Lung (tissue), 12 donors: ENCODE measurements around the gene BBS1. TPM values are rescaled to one million over a fixed set of nuclear protein-coding genes. Genes with fewer than 3 reads are reported as not detected.

Experiments used
- ATAC-seq: fragments of 200-7000 bp; cut with Tn5 transposase; one replicate; pipeline ENCODE4 v1.9.1; 2020; ENCODE audit warnings: moderate number of reproducible peaks; ENCODE audit not compliant: insufficient read depth, low FRiP score
- DNase-seq, 3 donors: peaks; one replicate each; pipeline ENCODE4 v3.0.0-alpha.2; 2013 to 2017
- H3K27ac ChIP-seq, 2 donors: one replicate each; pipeline ENCODE4 v1.5.1; 2013; ENCODE audit warnings: mild to moderate bottlenecking in 2 of 2, moderate library complexity in 2 of 2, control low read depth in 1 of 2, inconsistent platforms in 1 of 2, low read depth in 1 of 2, low read length in 1 of 2
- H3K27me3 ChIP-seq, 3 donors: one replicate each; pipeline ENCODE4 v1.5.1; 2013; ENCODE audit warnings: low read length in 2 of 3; ENCODE audit not compliant: control insufficient read depth in 3 of 3, insufficient read depth in 3 of 3
- H3K36me3 ChIP-seq, 4 donors: one replicate each; pipeline ENCODE4 v1.5.1; 2013; ENCODE audit warnings: low read length in 4 of 4, mild to moderate bottlenecking in 1 of 4, moderate library complexity in 1 of 4; ENCODE audit not compliant: control insufficient read depth in 4 of 4, insufficient read depth in 4 of 4
- H3K4me1 ChIP-seq, 5 donors: one replicate each; pipeline ENCODE4 v1.5.1; 2013; ENCODE audit warnings: low read length in 5 of 5, mild to moderate bottlenecking in 2 of 5, moderate library complexity in 1 of 5; ENCODE audit not compliant: control insufficient read depth in 5 of 5, insufficient read depth in 5 of 5
- H3K4me3 ChIP-seq: one replicate; pipeline ENCODE4 v1.5.1; 2013; ENCODE audit warnings: mild to moderate bottlenecking, control low read depth, moderate library complexity
- H3K9ac ChIP-seq, 2 donors: one replicate each; pipeline ENCODE4 v1.5.1; 2013; ENCODE audit warnings: low read length in 2 of 2, control low read depth in 1 of 2; ENCODE audit not compliant: insufficient read depth in 1 of 2
- H3K9me3 ChIP-seq, 4 donors: one replicate each; pipeline ENCODE4 v1.5.1; 2013; ENCODE audit warnings: low read length in 3 of 4, mild to moderate bottlenecking in 1 of 4, moderate library complexity in 1 of 4; ENCODE audit not compliant: control insufficient read depth in 4 of 4, insufficient read depth in 3 of 4
- WGBS, 2 donors: extraction: QIAGEN DNeasy Blood & Tissue Kit; methylation state at CpG; one replicate each; pipeline ENCODE4 v1.1.7; 2013; 5-methylcytosine and 5-hydroxymethylcytosine counted together
- polyA plus RNA-seq, 2 donors: library from polyadenylated mRNA; stranded (reverse); fragments of 200-250 nt; gene quantifications; one replicate each; pipeline ENCODE4 v1.2.1, GENCODE V29; 2013
- total RNA-seq, 2 donors: library from RNA; depleted of rRNA in 1 of 2; stranded (reverse); fragments of >200 nt in 1 of 2; gene quantifications; one replicate each; pipeline ENCODE4 v1.2.1, GENCODE V29; 2014 to 2021
- TF ChIP-seq, protein P1 (sequence below): IDR thresholded peaks from 2 replicates; pipeline ENCODE4 v1.5.1; 2012; ENCODE audit warnings: mild to moderate bottlenecking; ENCODE audit errors: control extremely low read depth, extremely low read depth
- donor health status: control.
- donor health status: control.
- donor health status: Bipolar disorder and iron deficiency.
- donor health status: healthy.
- donor health status: DM: yes; HTN: yes; CAD: no.

BBS1 gene
- total and polyA plus RNA-seq, 4 donors = 12.5 to 75.6 (median 29.3) TPM

DNA sequence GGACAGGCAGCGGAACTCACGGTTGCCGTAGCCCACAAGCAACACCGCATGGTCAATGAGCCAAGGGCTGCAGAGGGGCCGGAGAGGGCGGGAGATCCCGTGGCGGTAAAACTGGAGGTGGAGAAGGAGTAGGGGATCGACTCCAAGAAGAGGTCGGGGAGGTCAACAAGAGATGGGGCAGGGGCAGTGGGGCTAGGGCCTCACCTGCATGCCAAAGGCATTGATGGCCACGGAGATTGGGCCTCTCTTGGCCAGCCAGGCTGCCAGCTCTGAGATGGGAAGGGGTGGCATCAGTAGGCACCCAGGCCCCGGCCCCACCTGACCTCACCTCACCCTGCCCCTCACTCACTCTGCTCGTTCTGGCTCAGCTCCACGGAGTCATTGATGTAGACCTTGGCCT, 54.1 kb downstream of the BBS1 start:
- H3K9ac ChIP-seq = no peak overlapping the region
- 91 to 95% methylated on average over 13 to 14 of the region's 14 CpGs for WGBS, 2 donors
- no peak for ATAC-seq
- DNase-seq = no peak
- H3K27me3 ChIP-seq = no peaks in the 10 kb centered on the region
- TF ChIP-seq, protein P1, sequence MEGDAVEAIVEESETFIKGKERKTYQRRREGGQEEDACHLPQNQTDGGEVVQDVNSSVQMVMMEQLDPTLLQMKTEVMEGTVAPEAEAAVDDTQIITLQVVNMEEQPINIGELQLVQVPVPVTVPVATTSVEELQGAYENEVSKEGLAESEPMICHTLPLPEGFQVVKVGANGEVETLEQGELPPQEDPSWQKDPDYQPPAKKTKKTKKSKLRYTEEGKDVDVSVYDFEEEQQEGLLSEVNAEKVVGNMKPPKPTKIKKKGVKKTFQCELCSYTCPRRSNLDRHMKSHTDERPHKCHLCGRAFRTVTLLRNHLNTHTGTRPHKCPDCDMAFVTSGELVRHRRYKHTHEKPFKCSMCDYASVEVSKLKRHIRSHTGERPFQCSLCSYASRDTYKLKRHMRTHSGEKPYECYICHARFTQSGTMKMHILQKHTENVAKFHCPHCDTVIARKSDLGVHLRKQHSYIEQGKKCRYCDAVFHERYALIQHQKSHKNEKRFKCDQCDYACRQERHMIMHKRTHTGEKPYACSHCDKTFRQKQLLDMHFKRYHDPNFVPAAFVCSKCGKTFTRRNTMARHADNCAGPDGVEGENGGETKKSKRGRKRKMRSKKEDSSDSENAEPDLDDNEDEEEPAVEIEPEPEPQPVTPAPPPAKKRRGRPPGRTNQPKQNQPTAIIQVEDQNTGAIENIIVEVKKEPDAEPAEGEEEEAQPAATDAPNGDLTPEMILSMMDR = no peak
- peaks cover 0 to 10% (median 0%) of the 10 kb centered on the region in 5 donors for H3K4me1 ChIP-seq
- no peaks in the 10 kb centered on the region for H3K9me3 ChIP-seq
- no peak overlapping the region for H3K4me3 ChIP-seq
- H3K36me3 ChIP-seq = peaks cover 0 to 2% (median 0%) of the 10 kb centered on the region in 4 donors
- H3K27ac ChIP-seq = no peak overlapping the region

DNA sequence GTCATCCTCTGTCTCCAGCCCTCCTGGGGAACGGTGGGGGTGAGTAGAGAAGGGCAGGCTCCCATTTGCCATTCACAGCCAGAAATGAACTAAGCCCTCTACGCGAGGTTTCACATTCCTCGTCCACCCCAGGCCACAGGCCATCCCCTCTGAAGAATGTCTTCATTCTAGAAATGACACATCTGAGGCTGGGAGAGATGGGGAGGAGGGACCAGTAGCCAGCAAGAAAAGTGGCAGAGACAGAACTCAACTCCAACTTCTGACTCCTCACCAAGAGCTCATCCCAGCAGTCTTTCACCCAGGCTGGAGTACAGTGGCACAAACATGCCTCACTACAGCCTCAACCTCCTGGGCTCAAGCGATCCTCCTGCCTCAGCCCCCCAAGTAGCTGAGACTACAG, 54.5 kb downstream of the BBS1 start:
- peaks cover 0 to 10% (median 0%) of the 10 kb centered on the region in 5 donors for H3K4me1 ChIP-seq
- TF ChIP-seq, protein P1 = no peak
- H3K4me3 ChIP-seq = no peak overlapping the region
- H3K27ac ChIP-seq = no peak overlapping the region
- H3K9ac ChIP-seq = no peak overlapping the region
- ATAC-seq (no peak), DNase-seq (no peak)
- no peaks in the 10 kb centered on the region for H3K27me3 ChIP-seq
- H3K36me3 ChIP-seq = peaks cover 0 to 2% (median 0%) of the 10 kb centered on the region in 4 donors
- WGBS, 2 donors = 91 to 93% methylated on average over 5 of the region's 5 CpGs
- H3K9me3 ChIP-seq = no peaks in the 10 kb centered on the region

DNA sequence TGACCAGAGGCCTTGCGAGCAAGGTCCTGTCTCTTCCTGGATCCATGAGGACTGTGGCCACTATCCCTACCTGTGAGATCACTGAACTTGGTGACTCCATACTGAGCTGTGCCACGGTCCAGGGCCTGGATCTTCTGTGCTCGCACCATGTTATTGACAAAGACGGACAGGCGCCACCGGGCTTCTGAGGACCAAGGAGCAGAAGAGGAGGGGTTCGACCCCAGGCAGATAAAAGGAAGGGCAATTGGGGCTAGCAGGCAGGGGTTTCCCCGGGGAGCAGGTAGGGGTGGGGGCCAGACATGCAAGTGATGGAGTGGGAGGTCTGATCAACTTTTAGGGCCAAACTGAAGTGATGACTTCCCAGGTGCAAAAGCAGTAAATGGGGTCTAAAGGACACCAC, 55.8 kb downstream of the BBS1 start:
- Histone ChIP-seq H3K4me1 (peaks cover 0 to 10% (median 0%) of the 10 kb centered on the region in 5 donors), H3K4me3 (no peak overlapping the region), H3K27me3 (no peaks in the 10 kb centered on the region), H3K9me3 (no peaks in the 10 kb centered on the region), H3K27ac (no peak overlapping the region), H3K36me3 (peaks cover 0 to 2% (median 0%) of the 10 kb centered on the region in 4 donors), H3K9ac (no peak overlapping the region)
- ATAC-seq = no peak
- no peak for DNase-seq
- WGBS, 2 donors = 91 to 93% methylated on average over 8 of the region's 8 CpGs
- TF ChIP-seq, protein P1 = no peak

DNA sequence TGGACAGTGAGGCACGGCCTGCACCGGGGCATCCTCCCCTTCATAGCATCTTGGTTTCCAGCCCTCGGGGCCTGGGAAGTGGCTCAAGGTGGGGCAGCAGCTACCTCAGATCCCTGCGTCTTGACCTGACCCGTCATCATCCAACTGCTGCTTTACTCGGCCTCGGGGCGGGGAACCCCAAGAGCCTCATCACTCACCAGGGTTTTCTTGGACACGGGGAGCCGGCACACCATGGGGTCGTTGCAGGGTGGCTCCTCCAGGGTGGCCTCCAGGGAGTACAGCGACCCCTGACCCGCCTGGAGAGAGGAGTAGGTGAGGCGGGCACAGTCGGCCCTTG, 57.3 kb downstream of the BBS1 start:
- Histone ChIP-seq H3K9ac (no peak overlapping the region), H3K4me3 (no peak overlapping the region), H3K9me3 (no peaks in the 10 kb centered on the region), H3K36me3 (peaks cover 0 to 2% (median 0%) of the 10 kb centered on the region in 4 donors), H3K27me3 (no peaks in the 10 kb centered on the region), H3K4me1 (peaks cover 0 to 10% (median 0%) of the 10 kb centered on the region in 5 donors), H3K27ac (no peak overlapping the region)
- WGBS, 2 donors = 61 to 69% methylated on average over 14 to 15 of the region's 15 CpGs
- TF ChIP-seq, protein P1 = no peak
- ATAC-seq (no peak), DNase-seq (no peak)
